ENCODE results near the gene RBM25. TPM values are rescaled to one million over a fixed set of nuclear protein-coding genes. Genes with fewer than 3 reads are reported as not detected.
"Not testable (repeated sequence)": the region's sequence is repeated elsewhere in the genome, so short reads cannot be mapped to it uniquely, and the experiment has no call there.

Gene RBM25
- total RNA-seq = 100 to 1,000 TPM; 117 to 123 (median 121) TPM

- H3K36me3 Mint-ChIP-seq (ENCODE audit: insufficient read depth) = peaks cover 12% of the 10 kb centered on the region
- ATAC-seq (peak; percentile 97 to 98), DNase-seq (peak; percentile 92)
- no peaks in the 10 kb centered on the region for H3K27me3 Mint-ChIP-seq (ENCODE audit: low read depth)
- H3K4me1 Mint-ChIP-seq (ENCODE audit: low read depth) = peaks cover 42% of the 10 kb centered on the region
- no peaks in the 10 kb centered on the region for H3K9me3 Mint-ChIP-seq
- no peak within 1 kb of the TSS for H3K4me3 Mint-ChIP-seq
These were observed at the start of gene RBM25 for GRCh38 chr14:73058224-73058921. TSS of gene RBM25 (plus strand) at chr14:73058534. CDS start at chr14:73071642, 13,108 bp downstream.

GRCh38 chr14:73011189-73011588 is 47.1 kb upstream of the RBM25 start:
- not testable (repeated sequence) for H3K9me3 Mint-ChIP-seq; ATAC-seq; DNase-seq; H3K4me3 Mint-ChIP-seq; H3K27me3 Mint-ChIP-seq (ENCODE audit: low read depth)
- peaks cover 16% of the 10 kb centered on the region for H3K4me1 Mint-ChIP-seq (ENCODE audit: low read depth)
- peaks cover 30% of the 10 kb centered on the region for H3K36me3 Mint-ChIP-seq (ENCODE audit: insufficient read depth)

GRCh38 chr14:73014105-73014504 is 44.2 kb upstream of the RBM25 start:
- no peak overlapping the region for H3K4me3 Mint-ChIP-seq
- H3K4me1 Mint-ChIP-seq (ENCODE audit: low read depth) = peaks cover 28% of the 10 kb centered on the region
- peak; percentile 74 to 80 for ATAC-seq

GRCh38 chr14:73015552-73015951 is 42.8 kb upstream of the RBM25 start:
- peaks cover 28% of the 10 kb centered on the region for H3K4me1 Mint-ChIP-seq (ENCODE audit: low read depth)
- not testable (repeated sequence) for ATAC-seq; H3K27me3 Mint-ChIP-seq (ENCODE audit: low read depth); DNase-seq; H3K4me3 Mint-ChIP-seq; H3K9me3 Mint-ChIP-seq
- H3K36me3 Mint-ChIP-seq (ENCODE audit: insufficient read depth) = peaks cover 41% of the 10 kb centered on the region

More at GRCh38 chr14:73014105-73014504, 44.2 kb upstream of the RBM25 start:
- DNase-seq = no peak
- Mint-ChIP-seq H3K9me3 (no peaks in the 10 kb centered on the region), H3K27me3 (ENCODE audit: low read depth) (no peaks in the 10 kb centered on the region), H3K36me3 (ENCODE audit: insufficient read depth) (peaks cover 36% of the 10 kb centered on the region)

- not testable (repeated sequence) for H3K9me3 Mint-ChIP-seq; H3K4me3 Mint-ChIP-seq; DNase-seq; H3K27me3 Mint-ChIP-seq (ENCODE audit: low read depth); ATAC-seq
- H3K4me1 Mint-ChIP-seq (ENCODE audit: low read depth) = peaks cover 28% of the 10 kb centered on the region
- H3K36me3 Mint-ChIP-seq (ENCODE audit: insufficient read depth) = peaks cover 41% of the 10 kb centered on the region
These were observed 42.3 kb upstream of the RBM25 start for GRCh38 chr14:73016011-73016410.

- H3K36me3 Mint-ChIP-seq (ENCODE audit: insufficient read depth) = peaks cover 34% of the 10 kb centered on the region
- DNase-seq = no peak
- ATAC-seq = no peak
- no peak overlapping the region for H3K4me3 Mint-ChIP-seq
- no peaks in the 10 kb centered on the region for H3K27me3 Mint-ChIP-seq (ENCODE audit: low read depth)
- H3K9me3 Mint-ChIP-seq = no peaks in the 10 kb centered on the region
- H3K4me1 Mint-ChIP-seq (ENCODE audit: low read depth) = peaks cover 52% of the 10 kb centered on the region
These were observed 36.3 kb upstream of the RBM25 start for GRCh38 chr14:73022051-73022450.

- H3K4me3 Mint-ChIP-seq = peak overlapping the region; percentile 92
- H3K4me1 Mint-ChIP-seq (ENCODE audit: low read depth) = peaks cover 46% of the 10 kb centered on the region
- H3K36me3 Mint-ChIP-seq (ENCODE audit: insufficient read depth) = peaks cover 22% of the 10 kb centered on the region
- no peak for ATAC-seq
- H3K9me3 Mint-ChIP-seq = no peaks in the 10 kb centered on the region
- H3K27me3 Mint-ChIP-seq (ENCODE audit: low read depth) = no peaks in the 10 kb centered on the region
- no peak for DNase-seq
These were observed 32.8 kb upstream of the RBM25 start for GRCh38 chr14:73025544-73025943.

GRCh38 chr14:73026243-73026844 is 32.0 kb upstream of the RBM25 start:
- DNase-seq (no peak), ATAC-seq (no peak)
- H3K9me3 Mint-ChIP-seq = no peaks in the 10 kb centered on the region
- peaks cover 22% of the 10 kb centered on the region for H3K36me3 Mint-ChIP-seq (ENCODE audit: insufficient read depth)
- H3K27me3 Mint-ChIP-seq (ENCODE audit: low read depth) = no peaks in the 10 kb centered on the region
- peaks cover 46% of the 10 kb centered on the region for H3K4me1 Mint-ChIP-seq (ENCODE audit: low read depth)
- H3K4me3 Mint-ChIP-seq = peak overlapping the region; percentile 92

- H3K4me3 Mint-ChIP-seq = peak within 1 kb of the TSS; percentile 92
- DNase-seq (peak; percentile 84), ATAC-seq (peak; percentile 100)
- peaks cover 18% of the 10 kb centered on the region for H3K36me3 Mint-ChIP-seq (ENCODE audit: insufficient read depth)
- H3K4me1 Mint-ChIP-seq (ENCODE audit: low read depth) = peaks cover 39% of the 10 kb centered on the region
- no peaks in the 10 kb centered on the region for H3K9me3 Mint-ChIP-seq
- no peaks in the 10 kb centered on the region for H3K27me3 Mint-ChIP-seq (ENCODE audit: low read depth)
These were observed 31.3 kb upstream of the RBM25 start, which contains the start of gene ZFYVE1 for GRCh38 chr14:73026845-73027542. TSS of gene ZFYVE1 (minus strand) at chr14:73027106. CDS start at chr14:73024508, 2,598 bp downstream.

GRCh38 chr14:73027546-73027945 is 30.8 kb upstream of the RBM25 start:
- Mint-ChIP-seq H3K36me3 (ENCODE audit: insufficient read depth) (peaks cover 14% of the 10 kb centered on the region), H3K4me3 (peak overlapping the region; percentile 89), H3K9me3 (no peaks in the 10 kb centered on the region), H3K4me1 (ENCODE audit: low read depth) (peaks cover 33% of the 10 kb centered on the region), H3K27me3 (ENCODE audit: low read depth) (no peaks in the 10 kb centered on the region)
- DNase-seq (no peak), ATAC-seq (no peak)

GRCh38 chr14:73027984-73028383 is 30.4 kb upstream of the RBM25 start:
- no peaks in the 10 kb centered on the region for H3K9me3 Mint-ChIP-seq
- H3K4me3 Mint-ChIP-seq = peak overlapping the region; percentile 89
- peaks cover 12% of the 10 kb centered on the region for H3K36me3 Mint-ChIP-seq (ENCODE audit: insufficient read depth)
- no peaks in the 10 kb centered on the region for H3K27me3 Mint-ChIP-seq (ENCODE audit: low read depth)
- peaks cover 30% of the 10 kb centered on the region for H3K4me1 Mint-ChIP-seq (ENCODE audit: low read depth)
- no peak for ATAC-seq
- DNase-seq = no peak

GRCh38 chr14:73036706-73037450 is 21.5 kb upstream of the RBM25 start:
- ATAC-seq; DNase-seq; H3K36me3 Mint-ChIP-seq (ENCODE audit: insufficient read depth); H3K4me3 Mint-ChIP-seq; H3K27me3 Mint-ChIP-seq (ENCODE audit: low read depth); H3K4me1 Mint-ChIP-seq (ENCODE audit: low read depth); H3K9me3 Mint-ChIP-seq: not testable (repeated sequence)

GRCh38 chr14:73047808-73048207 is 10.5 kb upstream of the RBM25 start:
- no peaks in the 10 kb centered on the region for H3K36me3 Mint-ChIP-seq (ENCODE audit: insufficient read depth)
- no peak overlapping the region for H3K4me3 Mint-ChIP-seq
- no peaks in the 10 kb centered on the region for H3K4me1 Mint-ChIP-seq (ENCODE audit: low read depth)
- no peak for ATAC-seq
- DNase-seq = no peak
- H3K27me3 Mint-ChIP-seq (ENCODE audit: low read depth) = no peaks in the 10 kb centered on the region
- no peaks in the 10 kb centered on the region for H3K9me3 Mint-ChIP-seq

- Mint-ChIP-seq H3K4me3 (no peak overlapping the region), H3K36me3 (ENCODE audit: insufficient read depth) (no peaks in the 10 kb centered on the region), H3K9me3 (no peaks in the 10 kb centered on the region), H3K4me1 (ENCODE audit: low read depth) (no peaks in the 10 kb centered on the region), H3K27me3 (ENCODE audit: low read depth) (no peaks in the 10 kb centered on the region)
- no peak for DNase-seq
- ATAC-seq = no peak
These were observed 8.9 kb upstream of the RBM25 start for GRCh38 chr14:73049428-73049827.
